A549 (cell line): ENCODE measurements around the gene ANAPC7. TPM values are rescaled to one million over a fixed set of nuclear protein-coding genes. Genes with fewer than 3 reads are reported as not detected.
"Not testable (repeated sequence)": the region's sequence is repeated elsewhere in the genome, so short reads cannot be mapped to it uniquely, and the experiment has no call there.

Experiments used
- ATAC-seq, 2 experiments: fragments of 200-7000 bp in 1 of 2; fragments of >200 bp in 1 of 2; cut with Nextera tagmentation in 1 of 2; cut with Tn5 transposase in 1 of 2; 3 replicates each; pipeline versions ENCODE4 v1.8.0 to v1.9.1; 2018 to 2020; ENCODE audit warnings: mild to moderate bottlenecking in 1 of 2, moderate library complexity in 1 of 2
- CTCF ChIA-PET: fragments of 300-600 bp; sonication (Branson Sonifier 250); formaldehyde crosslinking; extraction: SDS; loops from one replicate; lab custom pipeline; 2021; ENCODE audit warnings: antibody characterized with exemption, inconsistent platforms; lab: Yijun Ruan, JAX
- POLR2A ChIA-PET: fragments of 350-600 bp; formaldehyde crosslinking; extraction: SDS; loops from one replicate; lab custom pipeline; 2021; ENCODE audit warnings: antibody characterized with exemption, inconsistent platforms; lab: Yijun Ruan, JAX
- DNase-seq, 2 experiments: peaks; one replicate each; pipeline versions ENCODE4 v3.0.0 to v3.0.0-alpha.2; 2011 to 2016; ENCODE audit warnings: low read depth in 1 of 2, low spot score in 1 of 2
- FAIRE-seq: peaks from 2 replicates; lab custom pipeline; 2011; peaks lifted over from hg19 to GRCh38; lab: Jason Lieb, UNC
- H3K27ac ChIP-seq, 2 experiments: fragments of >200 bp; sonication (Bioruptor Twin); formaldehyde crosslinking; 3 replicates each; pipeline ENCODE4 v1.5.1; 2016 to 2017
- H3K4me1 ChIP-seq: fragments of >200 bp; sonication (Bioruptor Twin); formaldehyde crosslinking; 3 replicates; pipeline ENCODE4 v1.6.1; 2016
- H3K4me2 ChIP-seq: fragments of >200 bp; sonication (Bioruptor Twin); formaldehyde crosslinking; 3 replicates; pipeline ENCODE4 v1.6.1; 2016
- H3K4me3 ChIP-seq: fragments of >200 bp; sonication (Bioruptor Twin); formaldehyde crosslinking; 3 replicates; pipeline ENCODE4 v1.5.1; 2016
- H3K9me3 ChIP-seq: fragments of >200 bp; sonication (Bioruptor Twin); formaldehyde crosslinking; 3 replicates; pipeline ENCODE4 v1.6.1; 2016
- CBX8 ChIP-seq: fragments of 200-600 bp; sonication (generic); IDR thresholded peaks from 2 replicates; pipeline ENCODE4 v1.6.1; 2016
- CEBPB ChIP-seq, 2 experiments: fragments of >200 bp in 1 of 2; sonication (Bioruptor Twin) in 1 of 2; formaldehyde crosslinking in 1 of 2; IDR thresholded peaks; 2 replicates each; pipeline ENCODE4 v1.6.1; 2012 to 2016
- CHD4 ChIP-seq: fragments of 200-600 bp; sonication (generic); IDR thresholded peaks from 2 replicates; pipeline ENCODE4 v1.6.1; 2016; ENCODE audit warnings: antibody characterized with exemption, mild to moderate bottlenecking, borderline replicate concordance
- EHMT2 ChIP-seq: fragments of 200-600 bp; sonication (generic); IDR thresholded peaks from 2 replicates; pipeline ENCODE4 v1.6.1; 2016; ENCODE audit warnings: antibody characterized with exemption, low read depth, mild to moderate bottlenecking, moderate library complexity
- FOXS1 ChIP-seq: fragments of 250-450 bp; sonication (Bioruptor Pico); IDR thresholded peaks from 2 replicates; pipeline ENCODE4 v1.5.0; 2020; ENCODE audit warnings: mild to moderate bottlenecking, moderate library complexity
- GATA3 ChIP-seq: IDR thresholded peaks from 2 replicates; pipeline ENCODE4 v1.6.1; 2012; ENCODE audit warnings: borderline replicate concordance
- HDAC2 ChIP-seq: fragments of 200-600 bp; sonication (generic); IDR thresholded peaks from 2 replicates; pipeline ENCODE4 v1.6.1; 2016
- HOXB13 ChIP-seq: fragments of 250-450 bp; sonication (Bioruptor Pico); IDR thresholded peaks from 2 replicates; pipeline ENCODE4 v1.5.0; 2020; ENCODE audit warnings: low read depth, mild to moderate bottlenecking, moderate library complexity
- HOXB5 ChIP-seq: fragments of 250-450 bp; sonication (Bioruptor Pico); IDR thresholded peaks from 2 replicates; pipeline ENCODE4 v1.5.0; 2020; ENCODE audit warnings: mild to moderate bottlenecking, moderate library complexity
- KDM1A ChIP-seq: fragments of 200-600 bp; sonication (generic); IDR thresholded peaks from 2 replicates; pipeline ENCODE4 v1.6.1; 2016; ENCODE audit warnings: low read depth, mild to moderate bottlenecking
- KDM5A ChIP-seq: fragments of 200-600 bp; sonication (generic); IDR thresholded peaks from 2 replicates; pipeline ENCODE4 v1.6.1; 2016; ENCODE audit warnings: antibody characterized with exemption, mild to moderate bottlenecking
- POLR2A ChIP-seq: IDR thresholded peaks from 2 replicates; pipeline ENCODE4 v1.6.1; 2012; ENCODE audit warnings: mild to moderate bottlenecking, low read length
- RFX5 ChIP-seq: fragments of 450-650 bp; IDR thresholded peaks from 2 replicates; pipeline ENCODE4 v1.7.1; 2014; ENCODE audit warnings: antibody characterized with exemption, mild to moderate bottlenecking, moderate library complexity
- SREBF2 ChIP-seq: fragments of 450-650 bp; IDR thresholded peaks from 2 replicates; pipeline ENCODE4 v1.6.1; 2014; ENCODE audit warnings: mild to moderate bottlenecking, moderate library complexity
- ZNF302 ChIP-seq: fragments of 250-450 bp; sonication (Bioruptor Pico); IDR thresholded peaks from 2 replicates; pipeline ENCODE4 v1.9.0; 2021; ENCODE audit warnings: inconsistent platforms, mild to moderate bottlenecking, moderate library complexity
- ZSCAN20 ChIP-seq: fragments of 250-450 bp; sonication (Bioruptor Pico); IDR thresholded peaks from 2 replicates; pipeline ENCODE4 v1.8.0; 2022; ENCODE audit warnings: mild to moderate bottlenecking, moderate library complexity
- WGBS: methylation state at CpG from one replicate; pipeline ENCODE4 v1.1.6; 2017; ENCODE audit errors: missing lambda C conversion rate; 5-methylcytosine and 5-hydroxymethylcytosine counted together
- polyA plus RNA-seq, 4 experiments: library from polyadenylated mRNA; depleted of rRNA in 3 of 4; stranded (reverse); fragments of >200 nt; fragmentation: RNase III in 1 of 4; extraction: RNeasy Plus Mini Kit Qiagen cat#74134 plus additional on column Dnase treatment in 1 of 4; gene quantifications; 2 replicates in 3 of 4; 3 replicates in 1 of 4; pipeline ENCODE4 v1.2.3, GENCODE V29; 2011 to 2017
- TF ChIP-seq, protein P1 (sequence below): fragments of >200 bp; sonication (Bioruptor Twin); formaldehyde crosslinking; IDR thresholded peaks from 3 replicates; pipeline ENCODE4 v1.5.1; 2016
- TF ChIP-seq, protein P2 (sequence below): fragments of 250-450 bp; sonication (Bioruptor Pico); IDR thresholded peaks from 2 replicates; pipeline ENCODE4 v1.5.0; 2021; ENCODE audit warnings: mild to moderate bottlenecking, moderate library complexity, borderline replicate concordance
- TF ChIP-seq, protein P3 (sequence below): fragments of >200 bp; sonication (Bioruptor Twin); formaldehyde crosslinking; IDR thresholded peaks from 2 replicates; pipeline ENCODE4 v1.6.1; 2016

ANAPC7 gene
- polyA plus RNA-seq, 2 of the 4 experiments (the other 2 are of a cell fraction) = 66.1 to 122 TPM

DNA sequence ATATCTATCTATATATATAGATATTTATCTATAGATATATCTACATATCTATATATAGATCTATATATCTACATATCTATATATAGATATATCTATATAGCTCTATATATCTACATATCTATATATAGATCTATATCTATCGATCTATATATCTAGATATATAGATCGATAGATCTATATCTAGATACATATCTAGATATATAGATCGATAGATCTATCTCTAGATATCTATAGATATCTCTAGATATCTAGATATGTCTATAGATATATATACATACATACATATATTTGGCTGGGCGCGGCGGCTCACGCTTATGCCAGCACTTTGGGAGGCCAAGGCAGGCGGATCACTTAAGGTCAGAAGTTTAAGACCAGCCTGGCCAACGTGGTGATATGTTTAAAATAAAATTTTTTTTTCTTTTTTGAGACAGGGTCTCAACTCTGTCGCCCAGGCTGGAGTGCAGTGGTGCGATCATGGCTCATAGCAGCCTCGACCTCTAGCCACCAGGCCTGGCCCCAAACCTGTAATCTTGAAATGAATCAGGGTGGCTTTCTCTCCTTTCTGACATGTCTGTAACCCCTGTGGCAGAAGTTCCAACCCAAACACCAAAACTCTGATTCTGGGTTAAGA lies 28.6 kb upstream of the ANAPC7 start:
- Histone ChIP-seq H3K4me1 (0 out of 3 replicates have a peak, but pooled peaks cover 3% of the 10 kb centered on the region), H3K4me3 (peak overlapping the region; percentile 45), H3K9me3 (no peaks in the 10 kb centered on the region), H3K4me2 (peak overlapping the region; percentile 52), H3K27ac (peak overlapping the region; percentile 76 to 90)
- ChIA-PET CTCF (interaction anchor here (0.5 to 3.7 kb wide), 65 partner anchors 10 to 809 kb away, joined by 3 to 30 read pairs (median 5); partner anchors contain the start of genes ANKRD13A, ARPC3, FAM216A and GPN3), POLR2A (interaction anchor here (0.5 to 1.3 kb wide), 10 partner anchors 14 to 433 kb away, joined by 3 to 10 read pairs (median 6); partner anchors contain the start of genes ANKRD13A, ARPC3, FAM216A and GPN3)
- DNase-seq = no peak
- no peak for FAIRE-seq
- 71% methylated on average over 12 of the region's 12 CpGs for WGBS
- no peak for ATAC-seq
- TF ChIP-seq CBX8 (no peak), CEBPB (IDR thresholded peaks at IDR 0.05) (no peak), HOXB5 (CRISPR knock-in tag) (no peak), KDM1A (no peak), POLR2A (no peak), GATA3 (no peak), ZNF302 (CRISPR knock-in tag) (no peak)
- TF ChIP-seq, protein P1, sequence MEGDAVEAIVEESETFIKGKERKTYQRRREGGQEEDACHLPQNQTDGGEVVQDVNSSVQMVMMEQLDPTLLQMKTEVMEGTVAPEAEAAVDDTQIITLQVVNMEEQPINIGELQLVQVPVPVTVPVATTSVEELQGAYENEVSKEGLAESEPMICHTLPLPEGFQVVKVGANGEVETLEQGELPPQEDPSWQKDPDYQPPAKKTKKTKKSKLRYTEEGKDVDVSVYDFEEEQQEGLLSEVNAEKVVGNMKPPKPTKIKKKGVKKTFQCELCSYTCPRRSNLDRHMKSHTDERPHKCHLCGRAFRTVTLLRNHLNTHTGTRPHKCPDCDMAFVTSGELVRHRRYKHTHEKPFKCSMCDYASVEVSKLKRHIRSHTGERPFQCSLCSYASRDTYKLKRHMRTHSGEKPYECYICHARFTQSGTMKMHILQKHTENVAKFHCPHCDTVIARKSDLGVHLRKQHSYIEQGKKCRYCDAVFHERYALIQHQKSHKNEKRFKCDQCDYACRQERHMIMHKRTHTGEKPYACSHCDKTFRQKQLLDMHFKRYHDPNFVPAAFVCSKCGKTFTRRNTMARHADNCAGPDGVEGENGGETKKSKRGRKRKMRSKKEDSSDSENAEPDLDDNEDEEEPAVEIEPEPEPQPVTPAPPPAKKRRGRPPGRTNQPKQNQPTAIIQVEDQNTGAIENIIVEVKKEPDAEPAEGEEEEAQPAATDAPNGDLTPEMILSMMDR = no peak

DNA sequence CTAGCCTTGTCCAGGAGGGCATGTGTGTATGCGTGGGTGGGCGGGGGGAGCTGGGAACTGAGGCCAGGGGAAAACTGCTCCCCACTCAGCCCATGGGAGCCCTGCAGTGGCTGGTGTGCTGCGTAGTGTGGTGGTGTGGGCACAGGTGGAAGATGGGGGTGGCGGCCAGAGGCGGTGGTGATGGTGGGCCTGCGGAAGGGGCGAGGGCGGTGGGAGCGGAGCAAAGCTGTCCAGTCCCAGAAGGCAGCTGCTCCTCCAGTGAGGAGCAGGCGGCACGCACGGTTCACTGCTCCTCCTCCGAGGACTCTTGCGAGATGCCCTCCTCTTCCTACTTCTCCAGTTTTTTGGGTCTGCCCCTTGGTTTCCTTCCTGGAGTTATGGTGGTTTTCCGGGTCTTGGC lies 26.2 kb upstream of the ANAPC7 start:
- H3K9me3 ChIP-seq, DNase-seq, H3K27ac ChIP-seq, POLR2A ChIA-PET, H3K4me3 ChIP-seq, FAIRE-seq, H3K4me2 ChIP-seq, H3K4me1 ChIP-seq: not testable (repeated sequence)
- CTCF ChIA-PET = interaction anchor here (1.0 to 2.4 kb wide), 2 partner anchors 326 to 330 kb away, joined by 3 to 12 read pairs; no protein-coding TSS in a partner anchor
- 93% methylated on average over 15 of the region's 15 CpGs for WGBS
- ATAC-seq = 0 out of 6 replicates have a peak, but pooled peaks of 1 of the 2 experiments have one; percentile 36

DNA sequence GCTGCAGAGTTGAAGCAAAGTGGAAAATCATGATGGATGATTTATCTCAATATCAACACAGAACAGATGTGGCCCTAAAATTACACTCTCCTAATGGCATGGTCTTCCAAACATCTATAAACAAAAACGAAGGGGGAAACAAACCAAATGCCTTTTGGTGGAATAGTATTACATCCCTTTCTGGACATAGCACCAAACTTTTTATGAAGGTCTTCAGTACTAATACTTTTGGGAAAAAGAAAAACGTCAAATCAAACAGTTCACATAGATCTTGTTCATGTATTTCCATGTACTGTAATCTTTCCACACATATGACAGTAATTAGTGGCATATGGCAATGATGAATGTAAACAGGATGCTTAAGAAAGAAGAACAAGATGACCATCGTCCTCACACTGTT lies 22.9 kb upstream of the ANAPC7 start:
- CTCF ChIA-PET = interaction anchor here (0.6 to 2.6 kb wide), 4 partner anchors 10 to 391 kb away, joined by 4 to 5 read pairs (median 4); no protein-coding TSS in a partner anchor
- POLR2A ChIA-PET = no interaction called here
- 41% methylated on average over 3 of the region's 3 CpGs for WGBS

DNA sequence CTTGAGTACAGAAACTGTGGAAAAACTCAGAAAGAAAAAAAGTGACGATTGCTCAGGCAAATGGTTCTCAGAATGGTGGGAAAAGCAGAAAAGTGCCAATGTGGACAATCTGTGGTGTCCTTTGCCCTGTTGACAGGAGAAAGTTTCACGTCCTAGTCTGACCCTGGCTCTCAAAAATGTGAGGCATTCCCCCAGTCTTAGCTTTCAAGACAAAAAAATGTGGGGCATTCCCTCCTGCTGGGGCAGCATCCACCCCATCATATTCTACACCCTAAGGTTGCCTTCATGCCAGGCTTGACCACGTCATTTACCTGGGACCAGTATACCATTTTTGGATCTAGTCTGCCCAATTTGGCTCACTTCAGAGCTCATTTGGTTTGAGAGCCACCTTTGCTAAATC lies 20.7 kb upstream of the ANAPC7 start:
- DNase-seq = peak in 1 of 2 experiments; percentile 24
- Histone ChIP-seq H3K4me3 (no peak overlapping the region), H3K27ac (peak overlapping the region in 1 of 2 experiments; percentile 17; a peak in 1 of 6 replicates), H3K9me3 (no peaks in the 10 kb centered on the region), H3K4me1 (peaks cover 4% of the 10 kb centered on the region; the same call in 2 of the 3 replicates), H3K4me2 (no peak overlapping the region; the same call in 2 of the 3 replicates)
- WGBS = 37% methylated on average over 3 of the region's 3 CpGs
- POLR2A ChIA-PET = no interaction called here
- CTCF ChIA-PET = interaction anchor here (0.7 to 2.6 kb wide), 6 partner anchors 11 to 510 kb away, joined by 3 to 5 read pairs (median 4); no protein-coding TSS in a partner anchor
- peak in 1 of 2 experiments; percentile 54; a peak in 3 of 6 replicates for ATAC-seq
- no peak for FAIRE-seq
- TF ChIP-seq, protein P2, sequence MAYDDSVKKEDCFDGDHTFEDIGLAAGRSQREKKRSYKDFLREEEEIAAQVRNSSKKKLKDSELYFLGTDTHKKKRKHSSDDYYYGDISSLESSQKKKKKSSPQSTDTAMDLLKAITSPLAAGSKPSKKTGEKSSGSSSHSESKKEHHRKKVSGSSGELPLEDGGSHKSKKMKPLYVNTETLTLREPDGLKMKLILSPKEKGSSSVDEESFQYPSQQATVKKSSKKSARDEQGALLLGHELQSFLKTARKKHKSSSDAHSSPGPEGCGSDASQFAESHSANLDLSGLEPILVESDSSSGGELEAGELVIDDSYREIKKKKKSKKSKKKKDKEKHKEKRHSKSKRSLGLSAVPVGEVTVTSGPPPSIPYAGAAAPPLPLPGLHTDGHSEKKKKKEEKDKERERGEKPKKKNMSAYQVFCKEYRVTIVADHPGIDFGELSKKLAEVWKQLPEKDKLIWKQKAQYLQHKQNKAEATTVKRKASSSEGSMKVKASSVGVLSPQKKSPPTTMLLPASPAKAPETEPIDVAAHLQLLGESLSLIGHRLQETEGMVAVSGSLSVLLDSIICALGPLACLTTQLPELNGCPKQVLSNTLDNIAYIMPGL (CRISPR knock-in tag) = no peak
- no peak for TF ChIP-seq ZSCAN20 (CRISPR knock-in tag)
- TF ChIP-seq CHD4 = no peak
- TF ChIP-seq, protein P1 = no peak
- no peak for TF ChIP-seq KDM1A
- no peak for TF ChIP-seq SREBF2
- no peak for TF ChIP-seq RFX5
- TF ChIP-seq HOXB13 = no peak
- no peak for TF ChIP-seq CEBPB (IDR thresholded peaks at IDR 0.05)
- TF ChIP-seq POLR2A = no peak
- TF ChIP-seq EHMT2 = no peak

More for the DNA sequence above, 22.9 kb upstream of the ANAPC7 start:
- Histone ChIP-seq H3K9me3 (no peaks in the 10 kb centered on the region), H3K4me1 (peaks cover 4% of the 10 kb centered on the region; the same call in 2 of the 3 replicates), H3K4me3 (no peak overlapping the region), H3K4me2 (no peak overlapping the region), H3K27ac (no peak overlapping the region)
- ATAC-seq (no peak), FAIRE-seq (no peak), DNase-seq (no peak)
- no peak for TF ChIP-seq FOXS1
- TF ChIP-seq, protein P1 = no peak
- no peak for TF ChIP-seq HDAC2
- no peak for TF ChIP-seq POLR2A
- TF ChIP-seq, protein P3, sequence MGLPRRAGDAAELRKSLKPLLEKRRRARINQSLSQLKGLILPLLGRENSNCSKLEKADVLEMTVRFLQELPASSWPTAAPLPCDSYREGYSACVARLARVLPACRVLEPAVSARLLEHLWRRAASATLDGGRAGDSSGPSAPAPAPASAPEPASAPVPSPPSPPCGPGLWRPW = no peak
- no peak for TF ChIP-seq ZNF302 (CRISPR knock-in tag)
- no peak for TF ChIP-seq KDM5A
